Measurements from ENCODE around the gene MAP7D2.

Gene MAP7D2

DNA sequence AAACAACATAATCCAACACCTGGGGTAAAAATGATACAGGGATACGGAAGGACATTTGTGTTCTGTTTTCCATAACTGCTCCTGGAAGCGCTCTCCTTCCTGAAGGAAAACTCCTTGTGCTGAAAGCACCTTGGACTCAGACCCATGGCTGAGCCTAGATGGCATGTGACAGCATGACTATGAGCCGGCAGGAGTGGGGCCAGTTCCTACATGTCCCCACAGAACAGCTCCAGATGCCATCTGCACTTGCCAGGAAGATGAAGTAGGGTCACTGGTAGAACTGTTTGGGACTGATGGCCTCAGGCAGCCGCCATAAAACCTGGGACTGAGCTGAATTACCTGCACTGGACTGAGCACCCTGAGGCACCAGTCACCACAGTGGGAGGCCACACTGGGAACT is 69.8 kb downstream of the MAP7D2 start:
- TF ChIP-seq CTCF (IDR thresholded peaks at IDR 0.05; ENCODE audit: low read depth, low read length): no peak
- Histone ChIP-seq H3K27me3 (ENCODE audit: insufficient read depth, low read depth, severe bottlenecking) (peaks cover 13% of the 10 kb centered on the region), H3K4me3 (ENCODE audit: low read depth, low read length) (no peak overlapping the region), H3K27ac (no peak overlapping the region), H3K36me3 (no peaks in the 10 kb centered on the region), H3K9me3 (ENCODE audit: severe bottlenecking) (no peaks in the 10 kb centered on the region)
- DNase-seq: peak; percentile 11

DNA sequence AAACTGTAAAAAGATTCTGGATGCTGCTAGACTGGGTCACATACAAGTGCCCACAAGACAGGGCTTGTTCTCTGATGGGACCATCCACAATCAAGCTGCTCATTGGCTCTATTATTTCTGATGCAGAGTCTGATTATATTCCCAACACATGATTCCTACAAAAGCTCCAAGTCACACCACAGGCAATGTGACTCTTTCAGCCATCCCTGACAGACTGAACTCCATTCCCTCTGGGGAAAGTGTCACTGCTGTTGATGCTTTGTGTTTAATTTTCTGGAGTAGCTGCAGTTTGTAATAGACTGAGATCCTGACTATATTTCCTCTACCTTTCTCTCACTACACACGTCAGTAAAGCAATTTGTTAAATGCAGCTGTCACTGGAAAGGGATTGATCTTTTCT is 70.5 kb downstream of the MAP7D2 start:
- H3K27me3 ChIP-seq (ENCODE audit: insufficient read depth, low read depth, severe bottlenecking): peaks cover 13% of the 10 kb centered on the region
- no peaks in the 10 kb centered on the region for H3K36me3 ChIP-seq
- H3K4me3 ChIP-seq (ENCODE audit: low read depth, low read length): no peak overlapping the region
- TF ChIP-seq CTCF (IDR thresholded peaks at IDR 0.05; ENCODE audit: low read depth, low read length): no peak
- no peak for DNase-seq
- no peaks in the 10 kb centered on the region for H3K9me3 ChIP-seq (ENCODE audit: severe bottlenecking)
- H3K27ac ChIP-seq: no peak overlapping the region

GRCh38 chrX:20042221-20042620 is 74.5 kb downstream of the MAP7D2 start:
- H3K9me3 ChIP-seq (ENCODE audit: severe bottlenecking): no peaks in the 10 kb centered on the region
- DNase-seq: no peak
- no peak for TF ChIP-seq CTCF (IDR thresholded peaks at IDR 0.05; ENCODE audit: low read depth, low read length)
- no peak overlapping the region for H3K27ac ChIP-seq
- H3K27me3 ChIP-seq (ENCODE audit: insufficient read depth, low read depth, severe bottlenecking): peaks cover 20% of the 10 kb centered on the region
- H3K4me3 ChIP-seq (ENCODE audit: low read depth, low read length): no peak overlapping the region
- no peaks in the 10 kb centered on the region for H3K36me3 ChIP-seq

DNA sequence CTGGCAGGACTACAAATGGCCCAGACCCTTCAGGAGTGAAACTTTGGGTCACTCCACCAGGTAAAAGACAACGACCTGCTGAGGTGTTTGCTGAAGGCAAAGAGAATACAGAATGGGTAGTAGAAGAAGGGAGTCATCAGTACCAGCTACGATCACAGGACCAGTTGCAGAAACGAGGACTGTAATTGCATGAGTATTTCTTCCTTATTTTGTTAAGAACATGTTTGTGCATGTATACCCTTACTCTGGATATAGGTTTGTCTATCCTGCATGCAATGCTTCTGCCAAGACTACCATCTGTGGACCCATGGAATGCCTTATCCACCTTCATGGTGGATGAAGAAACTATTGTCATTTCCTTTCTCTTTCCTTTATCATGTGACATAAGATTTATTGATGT is 77.7 kb downstream of the MAP7D2 start:
- no peak for TF ChIP-seq CTCF (IDR thresholded peaks at IDR 0.05; ENCODE audit: low read depth, low read length)
- peaks cover 17% of the 10 kb centered on the region for H3K27me3 ChIP-seq (ENCODE audit: insufficient read depth, low read depth, severe bottlenecking)
- H3K4me3 ChIP-seq (ENCODE audit: low read depth, low read length): no peak overlapping the region
- no peaks in the 10 kb centered on the region for H3K9me3 ChIP-seq (ENCODE audit: severe bottlenecking)
- H3K27ac ChIP-seq: no peak overlapping the region
- no peaks in the 10 kb centered on the region for H3K36me3 ChIP-seq
- DNase-seq: no peak

- H3K9me3 ChIP-seq (ENCODE audit: severe bottlenecking): no peaks in the 10 kb centered on the region
- H3K27me3 ChIP-seq (ENCODE audit: insufficient read depth, low read depth, severe bottlenecking): peaks cover 7% of the 10 kb centered on the region
- no peak for TF ChIP-seq CTCF (IDR thresholded peaks at IDR 0.05; ENCODE audit: low read depth, low read length)
- H3K27ac ChIP-seq: no peak overlapping the region
- no peak for DNase-seq
- H3K4me3 ChIP-seq (ENCODE audit: low read depth, low read length): no peak overlapping the region
- H3K36me3 ChIP-seq: no peaks in the 10 kb centered on the region
These were observed 79.5 kb downstream of the MAP7D2 start for GRCh38 chrX:20037186-20037585.

DNA sequence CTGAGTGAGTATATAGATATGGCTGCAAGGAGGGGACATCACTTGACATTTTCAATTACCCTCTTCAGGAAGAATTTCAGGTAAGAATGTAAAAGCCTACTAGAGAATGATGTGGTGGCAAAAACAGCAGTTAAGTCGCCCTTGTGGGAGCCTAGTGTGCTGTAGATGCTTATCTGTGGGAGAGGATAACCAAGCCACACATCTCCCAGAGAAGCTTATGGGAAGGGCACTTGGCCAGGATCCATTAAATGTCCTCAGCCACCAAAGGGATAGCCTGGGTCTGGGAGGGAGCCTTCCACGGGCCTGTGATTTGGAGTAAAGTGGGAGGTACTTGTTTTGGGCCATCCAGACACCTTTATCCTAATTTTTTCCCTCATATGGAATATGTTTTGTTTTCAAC is 84.5 kb downstream of the MAP7D2 start:
- no peak for TF ChIP-seq CTCF (IDR thresholded peaks at IDR 0.05; ENCODE audit: low read depth, low read length)
- no peak overlapping the region for H3K27ac ChIP-seq
- no peak for DNase-seq
- no peaks in the 10 kb centered on the region for H3K36me3 ChIP-seq
- no peak overlapping the region for H3K4me3 ChIP-seq (ENCODE audit: low read depth, low read length)
- peaks cover 6% of the 10 kb centered on the region for H3K27me3 ChIP-seq (ENCODE audit: insufficient read depth, low read depth, severe bottlenecking)
- H3K9me3 ChIP-seq (ENCODE audit: severe bottlenecking): no peaks in the 10 kb centered on the region

All from WERI-Rb-1 (cell line).